Dedifferentiated amniotic fluid mesenchymal stem cell (primary cell): Measurements from ENCODE around the gene ARHGEF9.
"Not testable (repeated sequence)": the region's sequence is repeated elsewhere in the genome, so short reads cannot be mapped to it uniquely, and the experiment has no call there.

Experiments
- DNase-seq: peaks from one replicate; pipeline ENCODE4 v3.0.0-alpha.2; 2016; ENCODE audit errors: extremely low spot score

ARHGEF9 gene

GRCh38 chrX:63658920-63659319 is 126.1 kb downstream of the ARHGEF9 start:
- DNase-seq = no peak

- DNase-seq = peak; percentile 37
Observed at GRCh38 chrX:63657821-63658220, 127.2 kb downstream of the ARHGEF9 start.

- DNase-seq = peak; percentile 22
Observed at GRCh38 chrX:63656871-63657580, 128.0 kb downstream of the ARHGEF9 start.

- peak; percentile 36 for DNase-seq
Observed at GRCh38 chrX:63652086-63652765, 132.8 kb downstream of the ARHGEF9 start.

- not testable (repeated sequence) for DNase-seq
Observed at GRCh38 chrX:63645748-63646147, 139.3 kb downstream of the ARHGEF9 start.

- no peak for DNase-seq
Observed at GRCh38 chrX:63635750-63636149, 149.3 kb downstream of the ARHGEF9 start.

- no peak for DNase-seq
Observed at GRCh38 chrX:63613531-63614028, 171.4 kb downstream of the ARHGEF9 start.

- DNase-seq = no peak
Observed at GRCh38 chrX:63585936-63586335, 199.1 kb downstream of the ARHGEF9 start.
